Glomerular visceral epithelial cell (primary cell): ENCODE data around the gene MED27.

Experiments
- DNase-seq: peaks from one replicate; pipeline ENCODE4 v3.0.0-alpha.2; 2016; ENCODE audit errors: extremely low spot score

MED27 gene

DNA sequence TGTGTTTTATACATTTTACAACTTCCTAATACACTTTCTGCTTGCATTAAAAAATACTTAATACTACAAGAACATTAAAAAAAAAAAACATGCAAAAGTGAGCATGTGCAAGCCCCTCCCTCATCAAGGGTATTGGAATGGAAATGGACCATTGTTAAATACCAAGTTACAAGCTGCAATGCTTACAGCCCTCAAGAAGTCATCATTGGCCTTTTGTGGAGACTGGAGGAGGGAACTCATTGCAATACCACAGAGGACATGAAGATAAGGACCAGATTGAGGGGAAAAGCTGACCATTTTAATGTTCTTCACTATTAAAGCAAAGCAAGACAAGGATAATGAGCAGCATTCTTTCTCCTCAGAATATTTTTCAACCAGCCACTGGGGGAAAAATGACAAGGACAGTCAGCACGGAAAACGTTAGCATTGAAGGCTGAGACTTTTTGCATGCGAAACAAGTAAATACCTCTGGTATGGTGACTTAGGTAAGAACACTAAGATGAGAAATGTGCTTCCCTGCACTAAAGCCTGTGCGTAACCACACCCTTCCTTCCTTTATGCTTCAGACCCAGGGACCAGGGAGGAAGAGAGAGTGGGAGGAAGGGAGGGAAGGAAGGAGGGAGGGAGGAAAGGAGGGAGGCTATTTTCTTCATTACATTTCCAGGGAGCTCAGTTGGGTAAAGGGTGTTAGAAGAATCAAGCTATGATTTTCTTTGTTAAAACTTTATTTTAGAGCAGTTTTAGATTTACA is 198.7 kb downstream of the MED27 start:
- DNase-seq: no peak

DNA sequence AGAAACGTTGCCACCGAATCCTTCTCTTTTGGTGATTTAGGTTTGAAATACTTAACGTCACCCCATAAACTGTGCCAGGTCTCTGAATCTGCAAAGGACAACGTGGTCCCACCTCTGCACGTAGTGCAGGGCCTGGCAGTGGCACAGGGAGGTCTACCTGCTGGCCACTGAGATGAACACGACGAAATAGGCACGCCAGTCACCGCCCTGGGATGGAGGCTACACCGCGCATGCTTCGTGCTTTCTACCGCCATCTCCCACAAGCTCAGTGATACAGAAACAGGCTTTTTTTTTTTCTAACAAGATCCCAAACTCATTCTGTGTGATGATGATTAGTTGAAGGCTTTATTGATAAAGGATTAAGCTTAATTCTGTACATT is 199.8 kb downstream of the MED27 start:
- no peak for DNase-seq

DNA sequence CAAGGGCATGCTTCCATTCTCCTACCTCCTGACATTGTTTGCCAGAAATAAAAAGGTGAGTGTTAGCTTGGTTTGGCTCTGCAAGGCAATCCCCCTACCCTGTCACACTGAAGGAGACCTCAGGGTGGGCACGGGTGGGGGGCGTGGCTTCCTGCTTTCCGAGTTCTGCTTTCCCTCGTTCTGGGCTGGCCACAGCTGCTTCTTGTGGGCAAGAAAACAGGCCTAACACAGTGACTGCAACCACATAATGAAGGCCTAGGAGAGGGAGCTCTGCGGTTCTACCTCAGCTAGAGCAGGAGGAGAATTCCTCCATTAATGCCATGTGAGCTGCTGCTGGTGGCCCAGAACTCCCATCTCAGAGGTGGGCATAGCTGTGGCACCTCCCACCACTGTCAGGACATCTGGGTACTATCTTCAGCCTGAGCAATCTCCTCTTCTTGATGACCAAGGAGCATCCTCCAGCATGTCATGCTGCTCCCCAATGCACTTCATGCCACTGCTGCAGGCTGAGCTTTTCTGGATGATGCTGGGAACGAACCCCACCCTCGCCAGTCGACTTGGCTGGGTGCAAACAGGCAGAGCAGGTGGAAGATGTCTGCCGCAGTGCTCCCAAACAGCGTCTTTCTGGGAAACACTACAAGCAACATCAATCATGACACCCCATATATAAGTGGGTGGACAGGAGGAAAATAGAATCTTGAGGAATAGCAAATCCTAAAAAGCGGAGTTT is 200.3 kb downstream of the MED27 start:
- DNase-seq: no peak

DNA sequence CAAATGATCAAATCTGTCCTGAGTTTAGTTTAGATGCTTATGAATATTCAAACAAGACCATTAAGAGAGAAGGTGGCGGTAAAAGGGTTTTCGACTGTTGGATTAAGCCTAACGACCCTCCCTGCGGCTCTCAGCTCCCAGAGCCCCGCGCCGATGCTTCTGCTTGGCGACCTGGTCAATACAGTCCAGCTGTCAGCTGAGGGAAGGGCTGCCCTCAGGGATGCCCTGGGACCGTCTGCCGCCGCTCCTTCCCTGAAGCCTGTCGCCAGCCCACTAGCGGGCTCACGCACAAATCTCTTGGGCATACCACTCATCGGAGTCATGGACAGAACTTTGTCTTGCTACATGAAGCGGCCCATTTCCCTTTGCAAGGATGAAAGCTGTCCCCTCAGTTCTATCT is 203.2 kb downstream of the MED27 start:
- no peak for DNase-seq

DNA sequence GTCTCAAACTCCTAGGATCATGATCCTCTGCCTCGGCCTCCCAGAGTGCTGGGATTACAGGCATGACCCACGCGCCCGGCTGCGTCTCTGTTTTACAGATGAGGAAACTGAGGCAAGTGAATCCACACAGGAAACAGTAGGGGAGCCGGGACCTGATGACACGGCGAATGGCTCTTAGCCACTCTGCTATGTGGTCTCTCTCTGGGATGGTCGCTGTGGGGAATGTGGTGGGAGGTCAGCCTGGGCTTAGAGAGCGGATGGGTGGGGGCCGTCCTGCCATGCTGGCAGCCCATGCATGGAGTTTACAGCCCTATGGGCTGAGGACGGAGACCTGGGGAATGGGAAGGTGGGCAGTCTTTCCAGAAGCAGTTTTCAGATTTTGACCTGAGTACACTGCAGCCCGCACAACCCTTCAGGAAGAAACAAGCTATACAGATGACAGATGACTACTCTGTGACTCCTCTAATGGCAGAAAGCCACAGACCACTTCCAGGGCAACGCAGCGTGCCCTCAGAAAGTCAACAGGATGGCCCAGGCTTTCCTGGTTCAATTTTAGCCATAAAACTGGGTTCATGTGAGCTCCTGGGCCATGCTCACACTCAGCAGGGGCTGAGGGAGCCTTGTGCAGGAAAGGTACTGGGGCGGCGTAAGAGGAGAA is 203.7 kb downstream of the MED27 start:
- peak; percentile 39 for DNase-seq

DNA sequence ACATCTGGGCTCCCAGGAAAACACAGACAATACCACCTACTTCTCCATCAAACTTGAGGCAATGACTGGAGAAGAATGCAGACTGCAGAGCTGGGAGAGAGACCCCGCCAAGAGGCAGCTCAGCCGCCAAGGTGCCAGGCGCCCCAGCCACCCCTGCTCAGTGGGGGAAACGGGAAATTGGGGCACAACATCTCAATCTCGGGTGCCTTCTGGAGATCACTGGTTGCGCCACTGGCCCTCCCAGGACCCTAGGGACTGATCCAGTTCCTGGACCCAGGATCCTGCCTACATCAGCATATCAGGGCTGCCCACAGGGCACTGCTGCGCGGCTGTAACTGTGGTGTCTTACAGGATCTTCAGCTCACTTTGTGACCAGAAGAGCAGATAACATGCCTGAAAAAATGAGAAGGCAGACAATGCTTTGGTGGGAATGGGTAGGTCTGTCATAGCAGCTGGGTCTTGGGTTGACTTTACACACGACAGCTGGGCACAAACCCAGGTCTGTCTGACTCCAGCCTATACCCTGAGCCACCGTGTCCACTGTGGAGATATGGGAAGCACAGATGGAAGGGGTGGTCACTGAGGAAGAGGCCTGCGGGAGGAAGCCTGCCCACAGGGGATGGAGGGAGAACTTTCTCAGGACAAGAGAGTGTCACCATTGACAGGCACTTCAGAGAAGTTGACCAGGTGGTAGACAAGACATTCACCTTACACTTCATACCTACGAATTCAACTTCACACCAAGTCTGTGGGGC is 204.6 kb downstream of the MED27 start:
- DNase-seq: no peak

DNA sequence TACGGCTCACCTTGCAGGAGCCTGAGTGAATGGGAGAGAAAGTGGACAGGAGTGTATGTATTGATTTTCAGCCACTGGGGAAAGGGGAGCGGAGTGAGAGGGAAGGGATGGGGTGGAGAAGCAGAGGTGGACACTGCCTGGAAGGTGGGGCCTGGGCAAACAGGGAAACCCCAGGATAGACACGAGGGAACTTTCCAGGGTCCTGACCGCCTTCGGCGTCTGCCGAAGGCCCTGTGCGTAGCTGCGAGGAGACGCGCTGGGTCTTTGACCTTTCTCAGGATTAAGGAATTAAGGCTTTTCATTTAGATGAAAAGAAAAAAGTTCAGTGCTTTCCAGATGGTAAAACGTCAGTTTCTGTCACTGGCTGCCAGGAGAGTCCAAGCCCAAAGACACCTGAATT is 205.2 kb downstream of the MED27 start:
- no peak for DNase-seq

DNA sequence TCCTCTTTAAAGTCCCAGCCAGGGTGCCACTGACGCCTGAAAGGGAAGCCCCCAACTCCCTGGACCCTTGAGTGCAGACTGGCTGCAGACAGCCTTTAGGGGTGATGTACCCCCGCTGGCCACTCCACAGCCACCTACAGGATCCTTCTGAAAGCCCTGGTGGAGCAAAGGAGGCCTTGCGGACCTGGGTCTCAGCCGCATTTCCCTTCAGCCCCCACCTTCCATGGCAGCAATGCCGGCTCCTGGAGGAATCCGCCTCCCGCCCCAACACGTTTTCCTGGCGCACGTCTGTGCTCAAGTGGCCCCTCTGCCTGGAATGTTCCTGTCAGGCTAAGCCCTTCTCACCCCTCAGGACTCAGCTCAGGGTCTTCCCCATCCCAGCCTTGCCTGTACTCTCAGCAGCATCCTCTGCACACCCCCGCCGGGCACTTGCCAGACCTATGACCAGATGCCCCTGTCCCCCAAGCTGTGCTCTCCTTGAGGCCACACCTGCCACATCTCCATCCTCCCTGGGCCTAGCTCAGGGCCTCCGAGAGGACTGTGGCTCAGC is 205.7 kb downstream of the MED27 start:
- DNase-seq: no peak

DNA sequence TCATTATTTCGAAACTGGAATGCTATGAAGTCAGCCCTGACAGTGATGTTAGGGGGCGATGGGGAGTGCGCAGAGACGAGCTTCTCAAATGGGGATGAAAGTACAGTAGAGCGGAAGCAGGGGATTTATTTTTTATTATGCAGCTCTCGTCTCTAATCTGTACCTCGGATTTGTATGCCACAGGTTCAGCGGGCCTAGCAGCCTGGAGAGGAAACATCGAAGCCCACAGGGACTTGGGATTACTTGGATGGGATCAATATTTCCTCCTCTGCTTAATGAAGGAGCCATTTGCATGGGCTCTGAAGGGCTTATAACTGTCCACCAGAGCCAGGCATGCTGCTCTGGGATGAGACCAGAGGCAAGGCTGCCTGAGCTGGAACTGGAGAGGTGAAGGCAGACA is 206.3 kb downstream of the MED27 start:
- DNase-seq: no peak

DNA sequence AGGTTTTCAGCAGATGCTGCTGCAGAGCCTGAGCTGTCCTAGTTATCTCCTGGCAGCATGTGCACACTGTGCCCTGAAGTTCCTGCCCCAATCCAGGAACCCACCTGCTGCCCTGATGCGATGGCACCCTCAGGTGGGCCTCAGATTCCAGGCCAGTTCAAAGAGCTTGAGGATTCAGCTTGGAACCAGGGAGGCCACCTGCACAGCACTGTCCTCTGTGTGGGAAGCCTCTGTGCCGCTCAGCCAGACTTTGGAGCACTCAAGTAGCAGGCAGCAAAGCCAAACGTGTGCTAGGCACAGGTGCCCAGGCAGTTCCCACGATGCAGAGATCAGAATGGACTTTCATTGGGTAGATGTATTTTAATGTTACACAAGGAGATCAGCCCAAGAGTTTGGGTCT is 207.0 kb downstream of the MED27 start:
- no peak for DNase-seq

DNA sequence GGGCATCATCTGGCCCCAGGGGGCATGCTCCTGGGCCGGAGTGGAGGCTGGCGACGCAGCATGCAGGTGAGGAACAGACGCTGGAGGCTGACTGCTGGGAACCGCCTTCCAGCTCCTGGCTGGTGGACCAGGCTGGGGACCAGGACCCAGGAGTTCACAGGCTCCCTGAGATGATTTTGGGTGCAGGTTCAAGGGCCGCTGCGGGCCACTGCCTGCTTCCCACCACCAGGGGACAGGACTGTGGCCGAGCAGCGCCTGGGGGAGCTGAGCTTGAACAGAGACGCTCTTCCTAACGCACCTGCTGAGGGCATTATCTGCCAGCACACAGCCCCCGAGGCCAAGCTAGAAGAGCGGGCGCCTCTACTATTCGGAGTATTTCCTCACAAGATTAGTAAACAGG is 207.7 kb downstream of the MED27 start:
- DNase-seq: no peak

DNA sequence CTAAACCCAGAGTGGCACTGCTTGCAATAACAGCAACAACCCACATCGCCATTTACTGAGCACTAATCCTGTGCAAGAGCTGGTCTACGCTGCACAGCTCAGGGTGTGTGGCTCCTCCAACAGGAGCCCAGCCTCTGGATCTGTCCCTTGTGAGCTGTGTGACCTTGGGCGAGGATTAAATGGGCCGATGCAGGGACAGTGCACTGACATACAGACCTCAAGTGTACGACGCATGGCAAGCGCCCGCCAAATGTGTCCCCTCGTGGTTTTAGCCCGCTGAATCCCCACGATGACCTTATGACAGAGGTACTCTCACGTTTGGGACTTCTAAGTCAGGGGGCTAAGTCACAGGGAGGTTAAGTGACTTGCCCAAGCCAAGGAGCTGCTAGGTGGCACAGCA is 209.5 kb downstream of the MED27 start:
- no peak for DNase-seq

DNA sequence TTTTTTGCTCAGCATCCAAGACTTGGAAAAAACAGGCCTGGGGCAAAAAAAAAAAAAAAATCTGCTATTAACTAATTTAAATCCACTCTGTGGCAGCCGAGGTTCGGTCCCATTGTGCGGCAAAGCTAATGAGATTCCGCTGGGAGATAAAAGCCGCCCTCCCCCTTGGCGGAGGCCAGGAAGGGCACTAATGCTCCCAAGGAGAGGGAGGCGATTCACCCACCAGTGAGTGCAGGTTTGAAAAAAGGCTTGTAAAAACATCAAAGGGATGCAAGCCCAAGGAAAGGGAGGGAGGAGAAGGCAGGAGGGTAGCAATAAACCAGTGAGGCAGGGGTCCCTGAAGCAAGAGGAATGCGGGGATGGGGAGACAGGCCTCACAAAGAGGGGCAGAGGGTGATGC is 210.3 kb downstream of the MED27 start:
- no peak for DNase-seq

DNA sequence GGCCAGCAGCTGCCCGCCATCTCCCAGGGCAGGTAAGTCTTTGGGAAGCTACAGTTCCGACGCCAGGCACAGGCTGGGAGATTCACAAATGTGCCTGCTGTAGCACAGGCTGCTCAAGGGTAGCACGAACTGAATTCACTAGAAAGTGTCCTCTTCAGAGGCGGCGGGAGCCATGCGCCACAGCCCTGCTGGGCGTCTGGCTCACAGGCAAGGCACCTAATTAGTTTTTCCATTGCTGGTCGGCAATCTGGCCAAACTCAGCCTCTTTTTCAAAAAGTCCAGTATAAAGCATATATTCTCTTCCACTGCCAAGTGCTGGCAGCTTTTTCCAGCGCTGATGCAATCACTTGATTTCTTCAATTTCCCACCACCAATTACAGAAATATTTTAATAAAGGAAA is 210.9 kb downstream of the MED27 start:
- no peak for DNase-seq

DNA sequence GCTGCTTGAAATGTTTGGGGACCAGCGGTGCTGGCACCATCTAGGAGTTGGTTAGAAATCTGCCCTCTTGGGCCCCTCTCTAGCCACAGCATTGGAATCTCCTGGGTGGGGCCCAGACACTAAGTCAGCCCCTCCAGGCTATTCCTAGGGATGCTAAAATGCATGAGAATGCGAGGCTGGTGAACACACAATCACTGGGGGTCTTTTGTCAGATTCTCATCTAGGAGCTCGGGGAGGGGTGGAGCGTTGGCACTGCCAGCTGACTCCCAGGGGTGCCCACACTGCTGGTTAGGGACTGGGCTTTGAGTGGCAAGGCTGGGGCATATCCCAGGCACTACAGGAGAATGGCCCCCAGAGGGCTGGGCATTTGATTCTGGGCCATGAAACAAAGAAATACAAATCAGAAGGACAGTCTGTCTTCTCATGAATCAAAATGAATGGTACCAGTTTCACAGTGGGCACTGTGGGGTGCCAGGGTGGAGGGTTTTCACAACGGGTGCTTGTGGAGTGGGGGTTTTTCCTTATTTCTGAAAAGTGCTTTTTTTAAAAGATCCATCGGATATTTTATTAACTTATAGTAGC is 212.0 kb downstream of the MED27 start:
- DNase-seq: no peak

DNA sequence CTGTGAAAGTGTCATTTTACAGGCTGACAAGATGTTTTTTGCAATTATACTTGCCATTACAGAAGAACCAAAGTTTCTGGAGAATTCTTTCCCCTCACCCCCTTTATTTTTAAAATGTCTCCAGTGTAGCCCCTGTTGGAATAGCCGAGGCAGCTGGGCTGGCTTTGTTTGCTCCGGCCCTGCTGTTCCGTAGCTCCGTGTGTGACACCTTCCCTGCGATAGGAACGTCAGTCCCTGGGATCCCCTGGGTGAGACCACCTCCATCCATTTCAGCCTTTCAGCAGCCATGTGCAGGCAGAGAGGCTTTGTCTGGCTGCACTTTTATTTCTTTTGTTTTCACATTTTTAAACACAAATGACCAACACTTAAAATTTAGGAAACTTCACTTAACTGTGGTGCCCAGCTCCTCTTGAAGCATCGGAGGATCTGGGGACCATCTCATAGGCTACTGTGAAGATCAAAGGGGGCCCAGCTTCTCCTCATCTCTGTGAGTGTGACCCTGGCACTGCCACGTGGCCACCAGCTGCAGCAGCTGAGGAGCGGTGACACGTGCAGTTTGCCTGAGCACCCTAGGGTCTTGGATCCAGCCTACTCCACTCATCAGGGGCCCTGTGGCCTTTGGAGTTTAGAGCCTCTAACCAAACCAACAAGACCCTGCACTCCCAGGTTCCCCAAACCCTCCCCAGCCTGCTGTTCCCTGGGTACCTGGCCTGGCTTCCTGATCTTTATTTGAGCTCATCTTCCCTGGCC is 214.0 kb downstream of the MED27 start:
- DNase-seq: no peak

DNA sequence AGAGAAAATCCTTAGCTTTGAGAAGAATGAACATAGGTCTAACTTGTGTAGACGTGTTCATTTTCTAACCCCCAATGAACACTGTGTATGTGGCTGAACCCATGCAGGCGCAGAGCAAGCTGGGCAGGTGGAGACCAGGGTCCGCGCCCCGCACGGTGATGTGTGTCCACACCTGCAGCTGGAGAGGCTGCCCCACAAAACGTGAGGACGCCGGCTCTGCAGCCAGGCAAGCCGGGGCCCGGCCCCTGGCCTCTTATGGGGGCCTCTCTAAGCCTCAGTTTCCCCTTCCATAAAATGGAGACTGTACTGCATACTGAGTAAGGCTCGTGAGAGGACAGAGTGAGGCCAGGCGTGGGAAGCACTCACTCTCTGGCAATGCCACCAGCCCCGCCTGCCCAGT is 215.1 kb downstream of the MED27 start:
- no peak for DNase-seq

DNA sequence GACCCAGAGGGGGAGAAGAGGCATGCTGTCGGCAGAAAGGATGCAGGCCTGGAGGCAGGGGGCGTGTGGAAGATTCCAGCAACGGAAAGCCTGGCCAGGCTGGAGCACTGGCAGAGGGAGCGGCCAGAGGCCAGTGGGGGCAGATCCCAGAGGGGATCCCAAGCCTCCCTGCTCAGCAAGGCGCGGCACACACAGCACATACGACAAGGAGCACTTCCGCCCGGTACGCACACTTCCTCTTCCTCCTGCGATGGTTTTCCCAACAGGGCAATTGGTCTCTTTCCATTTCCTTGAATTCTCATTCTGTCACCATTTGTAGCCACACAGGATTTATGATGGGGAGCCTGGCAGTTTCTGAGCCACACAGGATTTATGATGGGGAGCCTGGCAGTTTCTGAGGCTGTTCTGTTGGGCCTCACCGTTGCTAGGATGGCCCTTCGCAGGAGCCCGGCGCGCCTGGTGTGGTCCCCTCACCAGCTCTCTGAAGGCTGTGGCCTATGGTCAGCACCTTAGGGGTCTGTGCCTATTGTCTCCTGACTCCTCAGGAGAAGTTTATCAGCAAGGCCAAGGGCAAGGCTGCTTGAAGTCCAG is 216.3 kb downstream of the MED27 start:
- DNase-seq: no peak

DNA sequence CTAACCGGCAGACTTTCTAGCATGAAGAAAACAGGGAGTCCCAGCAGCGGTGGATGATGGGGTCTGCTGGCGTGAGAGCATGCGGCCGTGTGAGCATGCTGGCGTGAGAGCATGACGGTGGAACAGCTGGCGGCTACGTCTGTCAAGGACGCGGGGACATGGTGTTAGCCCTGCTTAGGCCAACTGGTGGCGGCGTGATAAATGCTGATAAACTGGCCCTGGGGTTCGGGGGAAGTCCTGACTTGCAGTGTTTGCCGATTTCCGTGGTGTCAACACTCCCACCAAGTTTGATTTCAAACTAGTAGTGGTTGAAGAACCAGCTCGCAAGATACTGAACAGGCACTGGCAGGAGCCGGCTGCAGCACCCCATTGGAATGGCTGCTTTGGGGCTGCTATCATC is 217.4 kb downstream of the MED27 start:
- no peak for DNase-seq

DNA sequence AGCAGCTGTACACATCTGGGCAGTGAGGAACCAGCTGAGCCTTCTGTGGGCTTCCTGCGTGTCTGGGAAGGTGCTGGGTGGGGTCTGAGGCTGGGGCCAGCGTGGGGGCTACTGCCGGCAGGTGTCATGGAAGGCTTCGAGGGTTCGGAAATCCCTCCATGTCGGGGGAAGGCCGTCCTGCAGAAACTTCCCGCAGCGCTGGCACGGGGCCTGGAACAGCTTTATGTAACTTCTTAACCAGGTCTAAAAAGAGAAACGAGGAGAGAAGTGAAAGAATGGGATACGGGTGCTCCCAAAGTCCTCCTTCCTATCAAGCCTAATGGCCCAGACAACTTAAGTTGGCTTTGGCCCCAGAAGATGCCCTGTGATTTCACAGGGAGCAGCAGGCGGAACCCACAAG is 219.2 kb downstream of the MED27 start:
- no peak for DNase-seq

DNA sequence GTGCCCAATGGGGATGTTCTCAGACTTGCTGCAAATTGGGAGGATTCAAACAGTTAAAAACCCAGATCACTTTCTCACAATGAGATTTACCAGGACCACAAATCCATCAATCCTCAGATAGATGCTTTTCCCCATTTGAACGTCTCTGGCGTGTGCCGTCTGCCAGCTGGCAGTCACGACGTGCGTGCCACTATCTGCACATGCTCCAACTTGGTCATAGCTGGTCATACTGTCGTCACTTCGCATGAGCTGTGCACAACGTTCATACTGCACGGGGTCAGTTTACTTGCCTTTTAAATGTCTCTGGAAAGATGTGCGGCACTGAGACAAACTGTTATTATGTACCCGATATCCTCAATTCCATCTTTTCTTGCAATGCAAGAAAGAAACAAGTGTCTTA is 221.5 kb downstream of the MED27 start:
- DNase-seq: no peak
